Endothelial cell of umbilical vein (primary cell): Measurements from ENCODE around the gene POGZ. TPM values are rescaled to one million over a fixed set of nuclear protein-coding genes. Genes with fewer than 3 reads are reported as not detected.

Experiments
- BruUV-seq: library from RNA; stranded (reverse); fragments of 400-500 nt; replicated peaks from 2 replicates; lab custom pipeline; 2021; lab: Mats Ljungman, UMichigan
- CTCF ChIA-PET: fragments of 300-600, 350-600 bp; sonication (Branson Sonifier 250); formaldehyde crosslinking; loops from one replicate; lab custom pipeline; 2021; ENCODE audit warnings: antibody characterized with exemption, inconsistent platforms; lab: Charles Lee
- POLR2A ChIA-PET: fragments of 300-600, 350-600 bp; sonication (Branson Sonifier 250); formaldehyde crosslinking; loops from one replicate; lab custom pipeline; 2021; ENCODE audit warnings: antibody characterized with exemption, inconsistent platforms; lab: Charles Lee
- DNase-seq: peaks from one replicate; pipeline ENCODE4 v3.0.0-alpha.2; 2011; ENCODE audit warnings: low read depth, low spot score
- FAIRE-seq: peaks from 2 replicates; lab custom pipeline; 2011; peaks lifted over from hg19 to GRCh38; lab: Jason Lieb, UNC
- H2AFZ ChIP-seq: 2 replicates; pipeline ENCODE4 v1.6.0; 2012; ENCODE audit warnings: low read depth, low read length, control low read depth, inconsistent platforms
- H3K27ac ChIP-seq: 2 replicates; pipeline ENCODE4 v1.5.1; 2011; ENCODE audit warnings: low read depth, mild to moderate bottlenecking, control low read depth, low read length, moderate library complexity; ENCODE audit not compliant: insufficient read depth
- H3K27me3 ChIP-seq, 2 experiments: 2 replicates each; pipeline versions ENCODE4 v1.6.0 to v1.6.1; 2011; ENCODE audit warnings: low read length in 2 of 2, mixed read lengths in 1 of 2; ENCODE audit not compliant: control insufficient read depth in 2 of 2, insufficient read depth in 2 of 2
- H3K36me3 ChIP-seq, 2 experiments: 2 replicates in 1 of 2; 3 replicates in 1 of 2; pipeline ENCODE4 v1.5.1; 2011; ENCODE audit warnings: low read length in 2 of 2, mild to moderate bottlenecking in 1 of 2, moderate library complexity in 1 of 2; ENCODE audit not compliant: control insufficient read depth in 2 of 2, insufficient read depth in 2 of 2; ENCODE audit errors: extremely low read depth in 1 of 2
- H3K4me1 ChIP-seq: 3 replicates; pipeline ENCODE4 v1.5.1; 2011; ENCODE audit warnings: mild to moderate bottlenecking, low read length; ENCODE audit not compliant: control insufficient read depth, insufficient read depth; ENCODE audit errors: extremely low read depth
- H3K4me2 ChIP-seq: 2 replicates; pipeline ENCODE4 v1.6.1; 2011; ENCODE audit warnings: low read length, control low read depth, mixed read lengths; ENCODE audit not compliant: insufficient read depth
- H3K4me3 ChIP-seq, 3 experiments: fragments of 200-600 bp in 1 of 3; sonication (generic), shearing (Covaris generic) in 1 of 3; replicated peaks in 1 of 3; 2 replicates each; pipeline ENCODE4 v1.5.1; 2011 to 2016; ENCODE audit warnings: control low read depth in 3 of 3, low read length in 3 of 3, mild to moderate bottlenecking in 2 of 3, inconsistent platforms in 1 of 3, low read depth in 1 of 3, moderate library complexity in 1 of 3; ENCODE audit not compliant: insufficient read depth in 1 of 3
- H3K79me2 ChIP-seq: 2 replicates; pipeline ENCODE4 v1.6.0; 2012; ENCODE audit warnings: low read length, inconsistent platforms; ENCODE audit not compliant: control insufficient read depth, insufficient read depth
- H3K9ac ChIP-seq: replicated peaks from 2 replicates; pipeline ENCODE3; 2011; ENCODE audit warnings: low read length, control low read depth; ENCODE audit not compliant: insufficient read depth; ENCODE audit errors: extremely low read depth
- H3K9me1 ChIP-seq: replicated peaks from 3 replicates; pipeline ENCODE4 v1.6.0; 2011; ENCODE audit warnings: mild to moderate bottlenecking, low read length; ENCODE audit not compliant: control insufficient read depth, insufficient read depth; ENCODE audit errors: extremely low read depth
- H3K9me3 ChIP-seq: replicated peaks from 2 replicates; pipeline ENCODE4 v1.5.1; 2012; ENCODE audit warnings: low read length, inconsistent platforms; ENCODE audit not compliant: control insufficient read depth, insufficient read depth
- H4K20me1 ChIP-seq: replicated peaks from 2 replicates; pipeline ENCODE3; 2011; ENCODE audit warnings: mild to moderate bottlenecking, low read length; ENCODE audit not compliant: control insufficient read depth, insufficient read depth; ENCODE audit errors: extremely low read depth
- EZH2 ChIP-seq: IDR thresholded peaks from 2 replicates; pipeline ENCODE4 v1.6.1; 2012; ENCODE audit warnings: borderline replicate concordance, low read depth, mild to moderate bottlenecking, moderate library complexity, low read length, inconsistent platforms; ENCODE audit not compliant: severe bottlenecking
- FOS ChIP-seq: IDR thresholded peaks from 2 replicates; pipeline ENCODE4 v1.6.1; 2011; ENCODE audit warnings: mild to moderate bottlenecking, low read length, moderate library complexity, borderline replicate concordance; ENCODE audit not compliant: insufficient read depth
- GATA2 ChIP-seq: IDR thresholded peaks from 2 replicates; pipeline ENCODE4 v1.7.0; 2011; ENCODE audit warnings: low read depth, mild to moderate bottlenecking, moderate library complexity, mixed read lengths, low read length; ENCODE audit not compliant: insufficient read length, insufficient read depth
- JUN ChIP-seq: IDR thresholded peaks from 2 replicates; pipeline ENCODE4 v1.6.1; 2011; ENCODE audit warnings: borderline replicate concordance, low read depth; ENCODE audit not compliant: insufficient read length, insufficient read depth
- MYC ChIP-seq: IDR thresholded peaks from one replicate; pipeline ENCODE4 v1.6.1; 2011; ENCODE audit warnings: mild to moderate bottlenecking, low read depth, low read length
- POLR2A ChIP-seq: IDR thresholded peaks from 2 replicates; pipeline ENCODE4 v1.6.1; 2012; ENCODE audit warnings: low read depth, mild to moderate bottlenecking, control low read depth, low read length
- POLR2AphosphoS5 ChIP-seq: IDR thresholded peaks from 2 replicates; pipeline ENCODE4 v1.6.1; 2012; ENCODE audit warnings: low read depth, mild to moderate bottlenecking, control low read depth, low read length, moderate library complexity; ENCODE audit not compliant: insufficient read depth
- dilution Hi-C: fragments of 300-500 bp; cut with MboI; formaldehyde crosslinking; loops from one replicate; pipeline ENCODE4 v1.15.0; 2019; ENCODE audit warnings: low sequenced_read_pairs; ENCODE audit not compliant: extremely low pct_ligation_motif_present
- intact Hi-C: fragments of 100-400 bp; cut with micrococcal nuclease; formaldehyde crosslinking; loops from one replicate; pipeline ENCODE4 v1.10.0; 2022
- polyA plus RNA-seq, 4 experiments: library from polyadenylated mRNA; depleted of rRNA in 3 of 4; stranded (reverse) in 3 of 4; unstranded in 1 of 4; fragments of >200 nt; gene quantifications; 2 replicates each; pipeline versions ENCODE4 v1.2.1 to v1.2.3, GENCODE V29; 2011 to 2012; ENCODE audit warnings: missing spikeins in 1 of 4
- total RNA-seq: library from RNA; stranded (reverse); gene quantifications from 2 replicates; pipeline ENCODE4 v1.2.3, GENCODE V29; 2021
- TF ChIP-seq, protein P1 (sequence below), 2 donors: IDR thresholded peaks; 1 replicate in 1 of 2; 2 replicates in 1 of 2; pipeline ENCODE4 v1.5.1; 2011; ENCODE audit warnings: low read length in 2 of 2, mild to moderate bottlenecking in 2 of 2, moderate library complexity in 2 of 2, control low read depth in 1 of 2, inconsistent platforms in 1 of 2, low read depth in 1 of 2; ENCODE audit not compliant: insufficient read depth in 1 of 2; ENCODE audit errors: extremely low read depth in 1 of 2
- TF ChIP-seq, protein P2 (sequence below): IDR thresholded peaks from 2 replicates; pipeline ENCODE4 v1.6.1; 2011; ENCODE audit not compliant: insufficient read depth, insufficient read length

POGZ gene
- total and polyA plus RNA-seq, 2 donors (not counting 3 experiments of a cell fraction or from before 2014, with no cell fraction given): 50.7 to 96.7 TPM

- no peaks in the 10 kb centered on the region for H3K4me1 ChIP-seq
- no peaks in the 10 kb centered on the region for H4K20me1 ChIP-seq
- H3K27me3 ChIP-seq: no peaks in the 10 kb centered on the region
- dilution Hi-C loops: no loop called here
- intact Hi-C loops: no loop called here
- ChIA-PET CTCF (interaction anchor here (1.1 kb wide), 1 partner anchor 9 kb away, joined by 3 read pairs; no protein-coding TSS in a partner anchor), POLR2A (no interaction called here)
- H3K27ac ChIP-seq: no peak overlapping the region
- no peaks in the 10 kb centered on the region for H3K79me2 ChIP-seq
- H3K4me3 ChIP-seq: no peak overlapping the region
- DNase-seq: no peak
- H3K36me3 ChIP-seq: no peaks in the 10 kb centered on the region
- no peaks in the 10 kb centered on the region for H3K9me3 ChIP-seq
- FAIRE-seq: no peak
- H3K9ac ChIP-seq: no peak overlapping the region
- no TSS peak for BruUV-seq
- no peak overlapping the region for H2AFZ ChIP-seq
- no peak overlapping the region for H3K4me2 ChIP-seq
- TF ChIP-seq FOS: no peak
- TF ChIP-seq, protein P1, sequence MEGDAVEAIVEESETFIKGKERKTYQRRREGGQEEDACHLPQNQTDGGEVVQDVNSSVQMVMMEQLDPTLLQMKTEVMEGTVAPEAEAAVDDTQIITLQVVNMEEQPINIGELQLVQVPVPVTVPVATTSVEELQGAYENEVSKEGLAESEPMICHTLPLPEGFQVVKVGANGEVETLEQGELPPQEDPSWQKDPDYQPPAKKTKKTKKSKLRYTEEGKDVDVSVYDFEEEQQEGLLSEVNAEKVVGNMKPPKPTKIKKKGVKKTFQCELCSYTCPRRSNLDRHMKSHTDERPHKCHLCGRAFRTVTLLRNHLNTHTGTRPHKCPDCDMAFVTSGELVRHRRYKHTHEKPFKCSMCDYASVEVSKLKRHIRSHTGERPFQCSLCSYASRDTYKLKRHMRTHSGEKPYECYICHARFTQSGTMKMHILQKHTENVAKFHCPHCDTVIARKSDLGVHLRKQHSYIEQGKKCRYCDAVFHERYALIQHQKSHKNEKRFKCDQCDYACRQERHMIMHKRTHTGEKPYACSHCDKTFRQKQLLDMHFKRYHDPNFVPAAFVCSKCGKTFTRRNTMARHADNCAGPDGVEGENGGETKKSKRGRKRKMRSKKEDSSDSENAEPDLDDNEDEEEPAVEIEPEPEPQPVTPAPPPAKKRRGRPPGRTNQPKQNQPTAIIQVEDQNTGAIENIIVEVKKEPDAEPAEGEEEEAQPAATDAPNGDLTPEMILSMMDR (IDR thresholded peaks at IDR 0.05; ENCODE audit: extremely low read depth in 1 of 2, insufficient read depth in 1 of 2, low read depth in 1 of 2, low read length in 2 of 2): no peak
- no peak for TF ChIP-seq POLR2AphosphoS5
- no peak for TF ChIP-seq EZH2
- TF ChIP-seq JUN: no peak
- no peak for TF ChIP-seq MYC
- TF ChIP-seq, protein P2, sequence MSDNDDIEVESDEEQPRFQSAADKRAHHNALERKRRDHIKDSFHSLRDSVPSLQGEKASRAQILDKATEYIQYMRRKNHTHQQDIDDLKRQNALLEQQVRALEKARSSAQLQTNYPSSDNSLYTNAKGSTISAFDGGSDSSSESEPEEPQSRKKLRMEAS: no peak
- TF ChIP-seq GATA2: no peak
- TF ChIP-seq POLR2A: no peak
- no peaks in the 10 kb centered on the region for H3K9me1 ChIP-seq
These were observed 22.7 kb upstream of the POGZ start for GRCh38 chr1:151482017-151482416.
